GM18858 (cell line): ENCODE results near the gene ELK3.

Experiments
- ATAC-seq: cut with Tn5 transposase; IDR thresholded peaks from one replicate; pipeline ENCODE4 v1.9.1; 2021; ENCODE audit not compliant: unreplicated experiment

Gene ELK3

DNA sequence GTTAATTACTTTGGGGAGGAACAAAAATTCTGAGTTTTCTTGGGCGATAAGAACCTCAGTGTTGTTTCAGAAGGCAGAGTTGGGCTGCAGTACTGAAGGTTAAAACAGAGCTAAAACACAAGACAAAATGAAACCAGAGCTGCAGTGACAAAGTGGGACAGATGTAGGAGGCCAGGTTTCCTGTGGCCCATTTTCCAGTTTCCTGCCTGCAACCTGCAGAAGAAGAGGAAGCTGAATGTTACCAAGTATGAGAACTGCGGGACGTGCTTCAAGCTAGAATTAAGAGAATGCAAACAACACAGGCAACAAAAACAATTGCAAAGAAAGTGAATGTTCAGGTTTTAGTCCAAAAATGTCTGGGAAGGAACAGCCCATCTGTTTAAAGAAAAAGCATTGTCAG lies 17.8 kb downstream of the ELK3 start:
- no peak for ATAC-seq

DNA sequence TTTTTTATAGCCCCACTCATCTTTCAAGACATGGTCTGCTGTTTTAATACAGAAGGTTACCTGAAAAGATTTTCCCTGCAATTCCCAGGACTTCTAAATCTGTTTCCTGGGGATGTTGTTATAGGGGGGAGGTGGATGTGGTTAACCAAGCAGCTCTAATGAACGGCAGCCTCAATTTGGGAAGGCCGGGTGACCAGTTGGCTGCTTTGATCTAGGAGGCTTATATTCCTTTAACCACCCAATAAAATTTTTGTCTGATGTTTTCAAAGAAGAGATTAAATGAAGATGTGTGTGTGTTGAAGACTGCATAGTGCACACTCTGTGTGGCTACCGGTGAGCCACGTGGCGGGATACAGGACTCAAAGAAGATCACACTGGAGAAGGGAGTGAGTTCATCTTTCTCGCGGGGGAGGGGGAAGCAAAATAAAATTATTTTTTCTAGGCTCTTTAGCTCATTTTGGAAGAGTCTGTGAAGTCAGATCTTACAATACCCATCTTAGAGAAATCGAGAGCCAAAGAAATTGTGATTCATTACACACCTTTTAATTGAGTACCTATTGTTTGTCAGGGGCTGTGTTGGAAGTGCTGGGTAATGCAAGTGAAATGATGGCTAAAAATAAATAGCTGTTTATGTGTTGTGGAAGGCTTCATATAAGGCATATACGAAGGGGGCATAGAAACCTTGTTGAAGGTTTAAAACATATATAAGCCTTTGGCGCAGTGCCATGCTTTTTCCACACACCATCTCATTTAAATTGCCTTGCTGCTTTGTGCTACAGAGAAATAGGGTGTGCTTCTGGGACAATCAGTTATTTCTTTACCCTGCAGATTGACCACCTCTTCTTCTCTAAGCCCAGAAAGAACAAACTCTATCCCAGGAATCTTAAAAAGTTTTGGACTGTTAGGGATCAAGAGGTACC lies 18.5 kb downstream of the ELK3 start:
- ATAC-seq = no peak

DNA sequence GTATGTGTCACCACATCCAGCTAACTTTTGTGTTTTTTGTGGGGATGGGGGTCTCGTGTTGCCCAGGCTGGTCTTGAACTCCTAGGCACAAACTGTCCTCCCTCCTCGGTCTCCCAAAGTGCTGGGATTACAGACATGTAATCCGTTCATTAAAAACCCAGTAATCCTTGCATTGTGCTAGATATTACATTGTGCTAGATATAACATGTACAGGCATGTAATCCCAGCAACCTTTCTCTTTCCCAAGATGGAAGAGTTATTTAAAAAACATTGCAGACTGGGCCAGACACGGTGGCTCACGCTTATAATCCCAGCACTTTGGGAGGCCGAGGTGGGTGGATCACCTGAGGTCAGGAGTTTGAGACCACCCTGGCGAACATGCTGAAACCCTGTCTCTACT lies 19.7 kb downstream of the ELK3 start:
- ATAC-seq = no peak

DNA sequence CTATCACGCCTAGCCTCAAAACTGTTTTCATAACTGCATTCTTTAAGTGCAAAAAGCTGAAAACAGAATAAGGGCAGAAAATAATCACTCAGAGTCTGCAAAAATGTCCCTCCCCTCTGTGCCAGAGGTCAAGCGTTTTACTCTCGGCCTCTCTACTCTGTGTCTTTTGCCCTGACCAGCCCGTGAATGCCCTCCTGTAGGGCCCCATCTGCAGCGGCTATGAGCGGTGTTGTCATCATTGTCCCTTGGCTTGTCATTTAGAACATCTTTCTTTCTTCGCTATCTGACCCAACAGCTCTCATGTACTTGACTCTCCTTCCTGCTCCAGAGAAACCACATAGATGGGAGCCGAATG lies 21.7 kb downstream of the ELK3 start:
- ATAC-seq = no peak

DNA sequence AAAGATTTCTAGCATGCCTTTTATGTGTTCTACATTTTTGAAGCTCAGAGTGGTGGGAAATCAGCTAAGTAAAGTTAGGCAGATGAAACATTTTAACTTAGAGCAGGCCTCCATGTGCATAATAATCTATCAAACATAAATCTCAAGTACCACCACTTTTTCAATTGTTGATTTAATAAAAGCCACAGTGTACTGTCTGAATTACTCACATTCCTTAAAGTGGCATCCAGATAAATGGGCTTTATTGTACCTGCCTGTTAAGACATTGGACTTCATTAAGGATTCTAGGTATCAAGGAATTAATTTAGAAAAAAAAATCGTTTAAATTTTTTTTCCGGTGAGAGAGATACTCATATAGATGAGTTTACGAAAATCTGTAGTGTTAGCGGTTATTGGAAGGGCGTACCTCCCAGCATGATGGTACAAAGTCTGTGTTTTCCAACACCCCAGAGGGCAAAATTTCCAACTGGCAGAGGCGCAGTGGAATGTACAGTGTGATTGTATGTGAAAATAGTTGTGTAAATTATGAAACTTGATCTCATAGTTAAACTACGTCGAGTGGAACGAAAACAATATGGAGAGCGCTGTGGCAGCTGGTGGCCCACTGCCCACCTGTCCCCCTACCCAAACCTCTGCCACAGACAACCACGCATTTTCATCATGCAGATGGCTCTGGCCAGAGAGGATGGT lies 25.0 kb downstream of the ELK3 start:
- no peak for ATAC-seq

DNA sequence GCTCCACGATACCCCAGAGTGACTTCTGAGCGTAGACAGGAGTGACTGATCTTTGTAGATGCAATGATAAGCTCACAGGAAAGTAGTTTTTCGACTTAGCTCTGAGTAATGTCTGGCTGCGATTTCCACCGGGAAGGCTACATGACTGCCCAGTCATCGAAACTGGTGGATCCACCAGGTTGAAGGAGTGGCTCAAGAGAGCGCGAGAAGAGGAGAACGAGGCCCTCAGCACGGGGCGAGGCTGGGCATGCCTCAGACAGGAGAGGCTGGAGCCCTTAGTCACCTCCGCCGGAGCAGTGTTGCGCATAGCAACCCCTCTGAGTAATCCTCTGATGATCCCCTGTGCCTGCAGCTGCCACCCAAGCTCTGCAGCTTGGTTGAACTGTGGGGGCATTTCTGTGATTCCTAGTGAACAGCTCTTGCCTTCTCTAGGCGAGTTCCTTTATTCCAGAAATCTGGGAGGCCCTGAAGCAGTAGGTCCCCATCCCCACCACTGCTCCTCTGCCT lies 25.6 kb downstream of the ELK3 start:
- no peak for ATAC-seq

DNA sequence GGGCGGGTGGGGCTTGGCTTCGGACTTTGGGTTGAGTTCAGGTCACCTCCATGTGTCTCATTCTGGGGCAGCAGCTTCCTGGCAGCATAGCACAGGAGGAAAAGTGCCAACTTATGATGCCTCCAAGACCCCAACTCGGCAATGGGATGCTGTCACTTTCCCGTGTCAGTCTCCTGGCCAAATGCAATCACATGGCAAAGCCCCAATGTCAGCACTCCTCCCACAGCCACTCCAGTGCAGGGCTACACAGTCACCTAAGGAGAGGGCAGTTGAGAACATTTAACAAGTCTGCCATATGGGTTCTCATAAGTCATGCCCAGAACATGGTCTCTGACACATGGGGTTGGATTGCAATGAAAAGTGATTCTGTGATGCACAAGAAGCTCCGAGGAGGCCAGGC lies 26.7 kb downstream of the ELK3 start:
- no peak for ATAC-seq

DNA sequence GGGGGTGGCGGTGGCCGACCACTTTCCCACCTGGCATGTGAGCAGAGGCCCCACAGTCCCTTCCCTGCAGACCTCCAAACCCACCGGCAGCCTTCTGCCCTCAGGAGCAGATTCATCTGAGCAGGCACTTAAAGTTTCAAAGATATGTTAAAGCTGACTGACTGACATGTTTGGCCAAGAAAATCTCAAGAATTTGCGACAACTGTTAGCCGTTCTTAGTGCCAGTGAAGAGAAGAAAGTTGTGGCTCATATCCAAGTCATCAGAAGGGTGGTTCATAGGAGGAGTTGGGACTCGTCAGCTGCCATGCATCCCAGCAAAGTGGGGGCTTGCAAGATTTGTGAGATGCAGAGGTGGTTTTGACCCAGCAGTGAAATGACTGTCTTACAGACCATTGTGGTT lies 27.2 kb downstream of the ELK3 start:
- no peak for ATAC-seq

DNA sequence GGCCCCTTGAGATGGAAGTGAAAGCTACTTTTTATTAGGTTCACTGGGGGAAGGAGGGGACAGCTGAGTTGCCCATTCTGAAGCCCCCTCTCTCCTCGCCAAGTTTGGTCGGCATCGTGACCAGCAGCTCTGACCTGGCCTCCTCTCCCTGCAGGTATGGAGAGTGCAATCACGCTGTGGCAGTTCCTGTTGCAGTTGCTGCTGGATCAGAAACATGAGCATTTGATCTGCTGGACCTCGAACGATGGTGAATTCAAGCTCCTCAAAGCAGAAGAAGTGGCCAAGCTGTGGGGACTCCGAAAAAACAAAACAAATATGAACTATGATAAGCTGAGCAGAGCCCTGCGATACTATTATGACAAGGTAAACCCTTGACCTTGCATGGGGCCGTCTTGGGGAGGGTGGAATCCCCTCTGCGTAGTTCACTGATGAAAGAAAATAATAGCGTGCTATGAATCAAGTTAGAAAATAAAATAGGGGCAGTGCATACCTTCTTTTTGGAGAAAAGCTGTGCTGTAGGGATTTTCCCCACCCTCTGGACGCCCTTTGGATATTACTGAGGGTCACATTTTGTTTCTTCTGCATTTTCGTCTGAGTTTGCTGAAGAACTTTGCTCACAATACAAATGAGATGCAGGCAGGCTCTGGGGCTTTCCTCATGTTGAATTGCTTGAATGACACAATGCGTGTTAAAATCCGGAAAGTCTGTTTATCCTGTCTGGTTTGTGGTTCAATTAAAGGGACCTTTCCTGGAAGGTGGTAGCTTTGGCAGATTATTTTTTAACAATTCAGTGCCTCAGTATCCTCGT lies 29.4 kb downstream of the ELK3 start:
- ATAC-seq = no peak

DNA sequence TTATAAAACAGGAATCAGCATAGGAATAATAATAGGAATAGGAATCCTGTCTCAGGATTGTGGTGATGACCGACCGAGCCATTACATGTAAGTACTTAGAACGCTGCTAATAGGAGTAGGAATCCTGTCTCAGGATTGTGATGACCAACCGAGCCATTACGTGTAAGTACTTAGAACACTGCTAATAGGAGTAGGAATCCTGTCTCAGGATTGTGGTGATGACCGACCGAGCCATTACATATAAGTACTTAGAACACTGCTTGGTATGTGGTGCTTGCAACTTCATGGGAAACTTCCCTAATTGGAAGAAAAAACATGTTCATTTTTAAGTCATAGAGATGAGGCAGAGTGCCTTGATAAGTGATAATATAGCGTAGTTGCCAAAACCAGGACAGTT lies 30.0 kb downstream of the ELK3 start:
- ATAC-seq = no peak

DNA sequence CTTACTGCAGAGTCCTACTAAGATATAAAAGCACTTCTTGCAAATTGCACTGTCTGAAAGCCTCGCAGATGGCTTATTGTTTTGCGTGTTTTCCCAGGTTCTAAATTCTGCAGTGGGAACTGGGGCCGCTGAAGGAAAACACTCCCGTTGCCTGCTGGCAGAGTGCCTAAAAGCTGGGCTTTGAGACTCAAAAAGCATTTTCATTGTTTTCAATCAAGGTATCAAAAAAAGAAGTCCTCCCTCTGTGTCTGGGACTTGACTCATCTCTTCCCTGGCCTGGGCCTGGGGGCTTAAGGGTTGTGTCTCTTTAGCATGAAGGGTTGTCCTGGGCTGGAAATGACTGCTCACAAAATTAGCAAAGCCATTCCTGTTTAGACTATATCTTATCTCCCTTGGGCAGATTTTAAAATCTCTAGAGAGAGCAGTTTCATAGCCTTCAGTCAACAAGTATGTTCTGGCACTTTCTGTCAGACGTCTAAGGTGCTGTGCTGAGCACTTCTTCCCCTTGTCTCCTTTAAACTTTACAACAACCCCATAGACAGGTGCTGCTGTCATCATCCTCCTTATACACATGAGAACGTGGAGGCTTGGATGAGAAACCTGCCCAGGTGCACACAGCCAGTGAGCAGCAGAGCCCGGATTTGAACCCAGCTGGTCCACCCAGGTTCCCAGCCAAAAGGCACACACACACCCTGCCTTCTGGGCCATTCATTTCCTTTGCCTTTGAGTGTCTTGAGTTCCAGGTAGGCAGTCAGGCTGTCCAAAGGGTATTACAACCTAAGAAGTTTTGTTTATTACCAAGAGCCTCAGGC lies 31.1 kb downstream of the ELK3 start:
- no peak for ATAC-seq

DNA sequence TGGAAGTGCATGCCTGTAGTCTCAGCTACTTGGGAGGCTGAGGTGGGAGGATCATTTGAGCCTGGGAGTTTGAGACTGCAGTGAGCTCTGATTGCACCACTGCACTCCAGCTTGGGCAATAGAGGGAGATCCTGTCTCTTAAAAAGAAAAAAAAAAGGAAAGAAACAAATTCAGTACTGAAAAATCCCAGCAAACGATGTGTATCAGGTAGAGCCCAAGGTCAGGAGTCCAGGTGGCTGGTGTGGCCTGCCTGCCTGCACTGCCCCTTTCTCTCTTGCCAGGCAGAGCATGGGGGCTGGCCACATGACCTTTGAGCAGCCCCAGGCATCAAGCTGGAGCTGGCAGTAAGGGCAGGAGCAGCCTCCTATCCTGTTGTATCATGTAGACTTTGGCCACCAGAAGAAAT lies 31.8 kb downstream of the ELK3 start:
- no peak for ATAC-seq

DNA sequence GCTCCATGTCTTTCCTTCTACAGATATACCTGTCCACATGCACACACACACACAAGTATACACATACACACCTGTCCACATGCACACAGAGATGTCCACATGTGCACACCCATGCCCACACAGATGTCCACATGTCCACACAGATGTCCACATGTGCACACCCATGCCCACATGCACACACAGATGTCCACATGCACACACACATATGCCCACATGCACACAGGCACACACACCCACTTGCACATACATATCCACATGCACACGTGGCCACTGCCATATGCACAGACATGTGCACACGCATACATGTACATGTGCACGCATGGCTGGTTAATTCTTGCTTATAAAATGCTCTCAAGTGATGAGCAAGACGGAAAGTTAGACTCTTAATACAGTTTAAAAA lies 32.2 kb downstream of the ELK3 start:
- ATAC-seq = no peak

DNA sequence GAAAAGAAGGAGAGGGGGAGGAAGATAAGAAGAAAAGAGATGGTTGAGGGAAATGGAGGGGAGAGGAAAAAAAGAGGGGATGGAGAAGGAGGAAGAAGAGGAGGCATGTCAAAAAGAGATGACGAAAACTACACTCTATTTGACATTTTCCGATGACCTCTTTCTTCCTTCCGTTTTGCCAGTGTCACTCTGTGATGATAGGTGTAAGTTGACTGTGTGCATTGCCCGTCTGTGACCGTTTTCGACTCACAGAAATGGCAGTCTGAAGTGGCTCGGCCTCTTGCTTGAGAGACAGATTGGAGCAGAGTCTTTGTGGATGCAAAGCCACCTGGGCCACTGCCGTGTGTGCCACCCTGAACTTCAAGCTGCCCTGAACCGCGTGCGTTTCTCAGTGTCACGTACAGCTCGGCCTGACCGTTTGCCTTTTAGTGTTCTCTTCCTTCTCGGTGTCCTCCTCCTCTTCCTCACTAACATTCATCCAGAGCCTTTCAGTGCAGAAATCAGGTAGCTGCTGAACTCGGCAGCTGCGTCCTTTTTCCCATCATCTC lies 32.7 kb downstream of the ELK3 start:
- ATAC-seq = no peak

DNA sequence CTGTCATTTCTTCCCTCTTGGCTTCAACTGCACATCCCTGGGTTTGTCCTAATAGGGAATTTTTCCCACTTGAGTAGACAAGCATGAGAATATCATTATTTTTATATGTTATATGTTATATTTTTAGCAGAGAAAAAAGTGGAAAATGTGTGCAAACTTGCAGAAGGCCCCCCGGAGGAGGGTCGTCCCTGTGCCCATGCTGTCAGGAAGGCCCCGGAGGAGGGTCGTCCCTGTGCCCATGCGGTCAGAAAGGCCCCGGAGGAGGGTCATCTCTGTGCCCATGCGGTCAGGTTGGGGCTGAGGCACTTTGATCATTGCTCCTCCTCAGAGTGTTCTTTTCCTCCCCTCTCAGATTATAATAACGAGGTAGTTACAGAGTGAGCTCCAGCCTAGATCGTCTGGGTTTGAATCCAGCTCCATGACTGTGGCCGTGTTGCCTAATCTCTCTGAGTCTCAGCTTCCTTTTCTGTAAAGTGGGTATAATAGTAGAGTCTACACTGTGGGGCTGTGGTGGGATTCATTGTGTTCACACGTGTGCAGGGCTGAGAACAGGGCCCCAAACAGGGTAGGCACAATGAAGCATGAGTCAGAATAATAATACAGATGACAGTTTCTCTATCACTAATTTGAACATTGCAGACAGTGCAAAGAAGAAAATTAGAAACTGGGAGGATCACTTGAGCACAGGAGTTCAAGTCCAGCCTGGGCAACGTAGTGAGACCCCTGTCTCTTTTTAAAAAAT lies 33.4 kb downstream of the ELK3 start:
- ATAC-seq = no peak

DNA sequence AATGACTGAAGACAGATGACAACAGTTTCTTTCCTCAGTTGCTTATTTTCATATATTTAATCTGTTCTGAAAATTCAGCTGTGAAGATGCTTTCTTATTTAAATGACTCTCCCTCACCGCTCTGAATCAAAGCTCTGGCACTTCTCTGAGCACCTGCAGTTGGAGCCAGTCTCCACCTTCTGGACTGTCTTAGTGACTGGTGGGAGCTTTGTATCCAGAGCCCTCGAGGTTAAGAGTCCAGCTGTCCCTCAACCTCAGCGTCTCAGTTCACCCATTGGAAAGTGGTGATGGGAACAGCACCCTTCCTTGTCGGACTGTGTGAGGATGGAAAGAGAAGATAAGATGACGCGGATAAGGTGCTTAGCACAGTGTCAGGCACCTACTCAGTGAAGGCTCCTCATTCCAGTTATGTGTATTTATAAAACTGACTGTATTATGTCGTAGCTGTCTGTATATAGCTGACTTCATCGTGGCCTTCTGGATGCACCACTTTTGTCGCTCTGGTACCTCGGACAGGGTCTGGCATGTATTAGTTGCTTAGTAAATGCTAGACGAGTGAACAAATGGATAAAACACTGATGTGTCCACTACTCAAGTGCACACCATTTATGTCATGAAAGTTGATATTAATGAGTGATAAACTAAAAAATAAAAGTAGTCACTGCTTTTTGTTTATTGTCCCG lies 34.5 kb downstream of the ELK3 start:
- ATAC-seq = no peak

DNA sequence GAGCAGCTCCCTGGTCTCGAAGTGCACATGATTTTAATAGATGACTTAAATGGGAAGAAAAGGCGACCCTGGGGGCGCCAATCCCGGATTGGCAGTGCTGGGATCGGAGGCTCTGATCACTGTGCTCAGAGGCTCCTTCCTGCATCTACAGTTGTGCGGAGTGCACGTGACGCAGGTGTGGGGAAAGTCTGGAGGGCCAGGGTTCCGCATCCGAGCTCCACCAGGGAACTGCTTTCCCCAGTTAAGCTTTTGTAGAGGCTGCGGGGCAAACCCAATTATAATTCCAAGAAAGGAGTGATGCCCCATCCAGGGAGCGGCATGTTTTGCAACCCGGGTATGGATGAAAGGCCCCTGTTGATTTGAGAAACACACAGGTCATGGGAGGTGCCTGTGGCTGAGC lies 36.5 kb downstream of the ELK3 start:
- ATAC-seq = no peak

DNA sequence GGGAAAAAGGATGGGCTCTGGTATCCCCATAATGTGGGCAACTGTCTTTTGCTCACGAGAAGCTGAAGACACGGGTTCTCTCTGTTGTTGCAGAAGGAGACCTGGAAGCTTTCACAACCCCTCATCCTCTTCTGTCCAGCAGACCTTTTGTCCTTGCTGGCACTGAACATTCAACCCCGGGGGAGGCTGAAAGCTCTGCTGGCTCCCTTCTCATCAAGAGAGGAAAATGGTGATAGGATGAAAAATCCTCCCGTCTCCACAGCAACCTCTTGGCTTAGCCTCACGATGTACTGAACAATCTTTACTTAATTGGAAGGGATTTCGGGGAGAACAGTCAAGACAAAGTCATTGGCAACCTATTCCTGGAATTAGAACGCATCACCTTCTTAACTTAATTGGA lies 39.0 kb downstream of the ELK3 start:
- ATAC-seq = no peak

DNA sequence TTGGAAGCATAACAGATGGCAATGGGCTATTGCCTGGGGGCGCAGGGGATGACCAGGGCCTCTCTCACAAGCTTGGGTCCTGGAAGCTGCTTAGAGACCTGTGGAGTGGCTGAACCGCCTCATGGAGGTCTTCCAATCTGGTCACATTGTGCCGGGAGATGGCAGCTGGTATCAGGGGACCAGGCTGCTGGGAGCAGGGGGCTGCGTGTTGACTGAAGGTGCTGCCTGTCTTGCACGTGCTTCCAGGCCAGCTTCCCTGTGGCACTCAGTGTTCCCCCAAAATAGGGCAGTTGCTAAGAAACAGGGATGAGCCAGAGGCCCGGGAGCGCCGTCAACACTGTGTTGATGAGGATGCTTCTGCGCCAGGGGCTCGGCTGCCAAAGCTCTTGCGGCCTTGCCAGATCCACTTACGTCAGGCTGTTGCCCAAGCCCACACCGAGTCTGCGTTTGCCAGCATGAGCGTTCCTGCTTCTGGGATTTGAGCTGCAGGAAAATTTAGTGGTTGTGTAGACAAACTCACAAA lies 39.8 kb downstream of the ELK3 start:
- no peak for ATAC-seq
